ENCODE data around the gene IVNS1ABP.

The IVNS1ABP gene

GRCh38 chr1:185279571-185279970 is 37.5 kb downstream of the IVNS1ABP start:
- TF ChIP-seq REST (IDR thresholded peaks at IDR 0.05; ENCODE audit: low read depth) (no peak), FOXM1 (IDR thresholded peaks at IDR 0.05; ENCODE audit: borderline replicate concordance, low read depth) (no peak), TCF12 (IDR thresholded peaks at IDR 0.05; ENCODE audit: low read depth) (no peak), CREB1 (IDR thresholded peaks at IDR 0.05; ENCODE audit: low read depth) (no peak), TEAD4 (IDR thresholded peaks at IDR 0.05) (no peak), USF1 (IDR thresholded peaks at IDR 0.05) (no peak), ZBTB7A (IDR thresholded peaks at IDR 0.05; ENCODE audit: low read depth) (no peak), CEBPB (IDR thresholded peaks at IDR 0.05) (no peak), EP300 (IDR thresholded peaks at IDR 0.05; ENCODE audit: borderline replicate concordance) (no peak), YY1 (IDR thresholded peaks at IDR 0.05; ENCODE audit: low read depth) (no peak), RAD21 (IDR thresholded peaks at IDR 0.05; ENCODE audit: low read depth) (no peak)

- TF ChIP-seq YY1 (IDR thresholded peaks at IDR 0.05; ENCODE audit: low read depth) (no peak), TAF1 (IDR thresholded peaks at IDR 0.05; ENCODE audit: low read depth) (no peak), NFIC (IDR thresholded peaks at IDR 0.05) (no peak), TCF12 (IDR thresholded peaks at IDR 0.05; ENCODE audit: low read depth) (no peak), ZBTB7A (IDR thresholded peaks at IDR 0.05; ENCODE audit: low read depth) (no peak), CREB1 (IDR thresholded peaks at IDR 0.05; ENCODE audit: low read depth) (no peak), USF1 (IDR thresholded peaks at IDR 0.05) (no peak), CEBPB (IDR thresholded peaks at IDR 0.05) (no peak), EGR1 (IDR thresholded peaks at IDR 0.05) (no peak), RAD21 (IDR thresholded peaks at IDR 0.05; ENCODE audit: low read depth) (no peak), EP300 (IDR thresholded peaks at IDR 0.05; ENCODE audit: borderline replicate concordance) (no peak), FOXM1 (IDR thresholded peaks at IDR 0.05; ENCODE audit: borderline replicate concordance, low read depth) (no peak), MAX (IDR thresholded peaks at IDR 0.05) (no peak), TEAD4 (IDR thresholded peaks at IDR 0.05) (no peak), REST (IDR thresholded peaks at IDR 0.05; ENCODE audit: low read depth) (no peak)
Observed at GRCh38 chr1:185271921-185272320, 45.1 kb downstream of the IVNS1ABP start.

- TF ChIP-seq YY1 (IDR thresholded peaks at IDR 0.05; ENCODE audit: low read depth) (no peak), MAX (IDR thresholded peaks at IDR 0.05) (no peak), TEAD4 (IDR thresholded peaks at IDR 0.05) (no peak), EP300 (IDR thresholded peaks at IDR 0.05; ENCODE audit: borderline replicate concordance) (no peak), REST (IDR thresholded peaks at IDR 0.05; ENCODE audit: low read depth) (no peak), RAD21 (IDR thresholded peaks at IDR 0.05; ENCODE audit: low read depth) (no peak), ZBTB7A (IDR thresholded peaks at IDR 0.05; ENCODE audit: low read depth) (no peak), CEBPB (IDR thresholded peaks at IDR 0.05) (no peak), TAF1 (IDR thresholded peaks at IDR 0.05; ENCODE audit: low read depth) (no peak), USF1 (IDR thresholded peaks at IDR 0.05) (no peak), CREB1 (IDR thresholded peaks at IDR 0.05; ENCODE audit: low read depth) (no peak), EGR1 (IDR thresholded peaks at IDR 0.05) (no peak), NFIC (IDR thresholded peaks at IDR 0.05) (no peak), FOXM1 (IDR thresholded peaks at IDR 0.05; ENCODE audit: borderline replicate concordance, low read depth) (no peak), TCF12 (IDR thresholded peaks at IDR 0.05; ENCODE audit: low read depth) (no peak)
Observed at GRCh38 chr1:185268352-185268751, 48.7 kb downstream of the IVNS1ABP start.

- TF ChIP-seq USF1 (IDR thresholded peaks at IDR 0.05): no peak
- TF ChIP-seq NFIC (IDR thresholded peaks at IDR 0.05): no peak
- no peak for TF ChIP-seq CEBPB (IDR thresholded peaks at IDR 0.05)
- TF ChIP-seq FOXM1 (IDR thresholded peaks at IDR 0.05; ENCODE audit: borderline replicate concordance, low read depth): no peak
- no peak for TF ChIP-seq TEAD4 (IDR thresholded peaks at IDR 0.05)
- no peak for TF ChIP-seq TCF12 (IDR thresholded peaks at IDR 0.05; ENCODE audit: low read depth)
Observed at GRCh38 chr1:185267701-185268100, 49.3 kb downstream of the IVNS1ABP start.

All from Ishikawa (cell line).